Measurements from ENCODE around the gene NHS. TPM values are rescaled to one million over a fixed set of nuclear protein-coding genes. Genes with fewer than 3 reads are reported as not detected.

Gene NHS
- total RNA-seq, 4 donors from 2014 or later = 0.20 to 0.39 (median 0.30) TPM

GRCh38 chrX:17747692-17748091, 372.7 kb downstream of the NHS start:
- Histone ChIP-seq H3K4me3 (no peak overlapping the region), H3K36me3 (peaks cover 0 to 6% of the 10 kb centered on the region in 2 donors), H3K27ac (no peak overlapping the region), H3K9me3 (no peaks in the 10 kb centered on the region), H3K4me1 (peaks cover 11 to 12% of the 10 kb centered on the region in 2 donors), H3K27me3 (no peaks in the 10 kb centered on the region)
- DNase-seq (no peak), ATAC-seq (no peak)
- in situ Hi-C loops (cut with MboI; ENCODE audit: low sequenced_read_pairs in 4 of 4) (no loop called here), intact Hi-C loops (cut with DNase I; ENCODE audit: low total_unique reads) (no loop called here)
- TF ChIP-seq, protein P1, sequence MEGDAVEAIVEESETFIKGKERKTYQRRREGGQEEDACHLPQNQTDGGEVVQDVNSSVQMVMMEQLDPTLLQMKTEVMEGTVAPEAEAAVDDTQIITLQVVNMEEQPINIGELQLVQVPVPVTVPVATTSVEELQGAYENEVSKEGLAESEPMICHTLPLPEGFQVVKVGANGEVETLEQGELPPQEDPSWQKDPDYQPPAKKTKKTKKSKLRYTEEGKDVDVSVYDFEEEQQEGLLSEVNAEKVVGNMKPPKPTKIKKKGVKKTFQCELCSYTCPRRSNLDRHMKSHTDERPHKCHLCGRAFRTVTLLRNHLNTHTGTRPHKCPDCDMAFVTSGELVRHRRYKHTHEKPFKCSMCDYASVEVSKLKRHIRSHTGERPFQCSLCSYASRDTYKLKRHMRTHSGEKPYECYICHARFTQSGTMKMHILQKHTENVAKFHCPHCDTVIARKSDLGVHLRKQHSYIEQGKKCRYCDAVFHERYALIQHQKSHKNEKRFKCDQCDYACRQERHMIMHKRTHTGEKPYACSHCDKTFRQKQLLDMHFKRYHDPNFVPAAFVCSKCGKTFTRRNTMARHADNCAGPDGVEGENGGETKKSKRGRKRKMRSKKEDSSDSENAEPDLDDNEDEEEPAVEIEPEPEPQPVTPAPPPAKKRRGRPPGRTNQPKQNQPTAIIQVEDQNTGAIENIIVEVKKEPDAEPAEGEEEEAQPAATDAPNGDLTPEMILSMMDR (IDR thresholded peaks at IDR 0.05 in 4 of 5, conservative IDR thresholded peaks at IDR 0.05 in 1 of 5) = no peak
- no peak for TF ChIP-seq POLR2A (IDR thresholded peaks at IDR 0.05)

DNA sequence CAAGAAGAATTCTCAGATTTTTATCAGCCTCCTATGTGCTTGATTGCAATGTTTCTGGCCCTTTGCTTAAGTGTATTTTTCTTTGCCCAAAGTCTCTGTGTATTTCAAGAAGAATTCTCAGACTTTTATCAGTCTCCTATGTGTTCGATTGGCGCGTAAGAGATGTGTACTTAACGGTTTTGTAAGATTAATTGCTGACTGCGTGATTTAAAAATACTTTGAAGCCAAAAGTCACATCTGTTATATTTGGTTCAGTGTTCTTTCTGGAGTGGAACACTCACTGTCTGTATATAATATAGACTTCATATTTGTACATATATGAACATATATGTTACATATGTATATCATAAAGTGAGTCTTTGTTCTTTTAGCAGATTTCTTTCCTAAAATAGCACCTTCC, 373.7 kb downstream of the NHS start:
- in situ Hi-C loops (cut with MboI; ENCODE audit: low sequenced_read_pairs in 4 of 4) (no loop called here), intact Hi-C loops (cut with DNase I; ENCODE audit: low total_unique reads) (no loop called here)
- H3K9me3 ChIP-seq = no peaks in the 10 kb centered on the region
- no peak overlapping the region for H3K4me3 ChIP-seq
- H3K27ac ChIP-seq = no peak overlapping the region
- peaks cover 4 to 5% of the 10 kb centered on the region in 2 donors for H3K4me1 ChIP-seq
- no peaks in the 10 kb centered on the region for H3K27me3 ChIP-seq
- peaks cover 0 to 12% of the 10 kb centered on the region in 2 donors for H3K36me3 ChIP-seq
- TF ChIP-seq, protein P1 (IDR thresholded peaks at IDR 0.05 in 4 of 5, conservative IDR thresholded peaks at IDR 0.05 in 1 of 5) = no peak
- TF ChIP-seq POLR2A (IDR thresholded peaks at IDR 0.05) = no peak
- no peak for ATAC-seq
- no peak for DNase-seq

DNA sequence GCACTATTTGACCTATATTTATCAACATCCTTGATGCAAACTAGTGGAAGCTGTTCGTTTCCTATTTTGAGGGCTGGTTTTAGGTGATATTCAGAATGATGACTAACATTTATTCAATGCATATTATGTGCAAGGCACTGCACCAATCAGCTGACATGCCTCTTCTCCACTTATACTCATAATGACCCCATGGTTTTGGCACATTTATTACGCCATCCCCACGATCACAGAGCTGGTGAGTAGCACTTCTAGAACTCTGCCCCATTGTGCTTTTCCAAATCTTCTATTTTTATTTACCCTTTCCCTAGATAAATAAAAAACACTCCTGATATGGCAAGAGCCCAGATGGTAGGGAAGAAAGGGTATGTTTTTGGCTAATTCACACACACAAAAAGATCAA, 375.4 kb downstream of the NHS start:
- TF ChIP-seq, protein P1 (IDR thresholded peaks at IDR 0.05 in 4 of 5, conservative IDR thresholded peaks at IDR 0.05 in 1 of 5) = no peak
- TF ChIP-seq POLR2A (IDR thresholded peaks at IDR 0.05) = no peak
- Histone ChIP-seq H3K27ac (no peak overlapping the region), H3K27me3 (no peaks in the 10 kb centered on the region), H3K4me1 (no peaks in the 10 kb centered on the region), H3K4me3 (no peak overlapping the region), H3K9me3 (no peaks in the 10 kb centered on the region), H3K36me3 (peaks cover 0 to 12% of the 10 kb centered on the region in 2 donors)
- ATAC-seq (no peak), DNase-seq (no peak)
- intact Hi-C loops (cut with DNase I; ENCODE audit: low total_unique reads) = no loop called here
- in situ Hi-C loops (cut with MboI; ENCODE audit: low sequenced_read_pairs in 4 of 4) = no loop called here

- intact Hi-C loops (cut with DNase I; ENCODE audit: low total_unique reads) = no loop called here
- Histone ChIP-seq H3K4me3 (no peak overlapping the region), H3K9me3 (no peaks in the 10 kb centered on the region), H3K27ac (no peak overlapping the region), H3K27me3 (no peaks in the 10 kb centered on the region), H3K36me3 (no peaks in the 10 kb centered on the region), H3K4me1 (no peaks in the 10 kb centered on the region)
- ATAC-seq (no peak), DNase-seq (no peak)
- in situ Hi-C loops (cut with MboI; ENCODE audit: low sequenced_read_pairs in 4 of 4) = no loop called here
- no peak for TF ChIP-seq POLR2A (IDR thresholded peaks at IDR 0.05)
- TF ChIP-seq, protein P1 (IDR thresholded peaks at IDR 0.05 in 4 of 5, conservative IDR thresholded peaks at IDR 0.05 in 1 of 5) = no peak
Observed at GRCh38 chrX:17758382-17758781, 383.4 kb downstream of the NHS start.

- Histone ChIP-seq H3K27ac (no peak overlapping the region), H3K4me3 (no peak overlapping the region), H3K27me3 (no peaks in the 10 kb centered on the region), H3K9me3 (no peaks in the 10 kb centered on the region), H3K36me3 (no peaks in the 10 kb centered on the region), H3K4me1 (no peaks in the 10 kb centered on the region)
- TF ChIP-seq, protein P1 (IDR thresholded peaks at IDR 0.05 in 4 of 5, conservative IDR thresholded peaks at IDR 0.05 in 1 of 5) = no peak
- no peak for TF ChIP-seq POLR2A (IDR thresholded peaks at IDR 0.05)
- intact Hi-C loops (cut with DNase I; ENCODE audit: low total_unique reads) (no loop called here), in situ Hi-C loops (cut with MboI; ENCODE audit: low sequenced_read_pairs in 4 of 4) (no loop called here)
- ATAC-seq (no peak), DNase-seq (no peak)
Observed at GRCh38 chrX:17759990-17760389, 385.0 kb downstream of the NHS start.
